ENCODE results near the gene CST4.

Gene CST4

GRCh38 chr20:23649242-23649641, 39.6 kb downstream of the CST4 start:
- TF ChIP-seq, protein P1, sequence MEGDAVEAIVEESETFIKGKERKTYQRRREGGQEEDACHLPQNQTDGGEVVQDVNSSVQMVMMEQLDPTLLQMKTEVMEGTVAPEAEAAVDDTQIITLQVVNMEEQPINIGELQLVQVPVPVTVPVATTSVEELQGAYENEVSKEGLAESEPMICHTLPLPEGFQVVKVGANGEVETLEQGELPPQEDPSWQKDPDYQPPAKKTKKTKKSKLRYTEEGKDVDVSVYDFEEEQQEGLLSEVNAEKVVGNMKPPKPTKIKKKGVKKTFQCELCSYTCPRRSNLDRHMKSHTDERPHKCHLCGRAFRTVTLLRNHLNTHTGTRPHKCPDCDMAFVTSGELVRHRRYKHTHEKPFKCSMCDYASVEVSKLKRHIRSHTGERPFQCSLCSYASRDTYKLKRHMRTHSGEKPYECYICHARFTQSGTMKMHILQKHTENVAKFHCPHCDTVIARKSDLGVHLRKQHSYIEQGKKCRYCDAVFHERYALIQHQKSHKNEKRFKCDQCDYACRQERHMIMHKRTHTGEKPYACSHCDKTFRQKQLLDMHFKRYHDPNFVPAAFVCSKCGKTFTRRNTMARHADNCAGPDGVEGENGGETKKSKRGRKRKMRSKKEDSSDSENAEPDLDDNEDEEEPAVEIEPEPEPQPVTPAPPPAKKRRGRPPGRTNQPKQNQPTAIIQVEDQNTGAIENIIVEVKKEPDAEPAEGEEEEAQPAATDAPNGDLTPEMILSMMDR (IDR thresholded peaks at IDR 0.05; ENCODE audit: extremely low read depth, insufficient read depth, missing control alignments): no peak
- DNase-seq (ENCODE audit: low spot score): no peak
- in situ Hi-C loops (cut with MboI; ENCODE audit: low pct_unique_long_range_greater_than_20kb, low sequenced_read_pairs, unreplicated experiment): no loop called here

DNA sequence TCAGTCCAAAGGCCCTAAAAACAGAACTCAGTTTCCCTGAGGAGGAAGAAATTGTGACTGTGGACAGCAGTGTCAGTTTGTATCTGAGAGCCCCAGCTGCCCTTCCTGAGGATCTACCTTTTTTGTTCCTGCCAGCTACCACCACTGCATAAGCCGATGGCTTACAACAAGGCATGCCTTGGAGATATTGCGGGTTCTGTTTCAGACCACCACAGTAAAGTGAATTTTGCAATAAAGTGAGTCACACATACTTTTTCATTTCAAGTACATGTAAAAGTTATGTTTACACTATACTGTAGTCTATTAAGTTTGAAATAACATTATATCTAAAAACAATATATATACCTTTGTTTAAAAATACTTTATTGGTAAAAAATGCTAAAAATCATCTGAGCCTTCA, 41.5 kb downstream of the CST4 start:
- DNase-seq (ENCODE audit: low spot score): no peak
- TF ChIP-seq, protein P1 (IDR thresholded peaks at IDR 0.05; ENCODE audit: extremely low read depth, insufficient read depth, missing control alignments): no peak
- in situ Hi-C loops (cut with MboI; ENCODE audit: low pct_unique_long_range_greater_than_20kb, low sequenced_read_pairs, unreplicated experiment): no loop called here

GRCh38 chr20:23646106-23646873, 42.5 kb downstream of the CST4 start:
- in situ Hi-C loops (cut with MboI; ENCODE audit: low pct_unique_long_range_greater_than_20kb, low sequenced_read_pairs, unreplicated experiment): no loop called here
- no peak for DNase-seq (ENCODE audit: low spot score)
- TF ChIP-seq, protein P1 (IDR thresholded peaks at IDR 0.05; ENCODE audit: extremely low read depth, insufficient read depth, missing control alignments): no peak

GRCh38 chr20:23645575-23645974, 43.3 kb downstream of the CST4 start:
- TF ChIP-seq, protein P1 (IDR thresholded peaks at IDR 0.05; ENCODE audit: extremely low read depth, insufficient read depth, missing control alignments): no peak
- in situ Hi-C loops (cut with MboI; ENCODE audit: low pct_unique_long_range_greater_than_20kb, low sequenced_read_pairs, unreplicated experiment): no loop called here
- DNase-seq (ENCODE audit: low spot score): no peak

GRCh38 chr20:23644164-23644563, 44.7 kb downstream of the CST4 start:
- DNase-seq (ENCODE audit: low spot score): no peak
- TF ChIP-seq, protein P1 (IDR thresholded peaks at IDR 0.05; ENCODE audit: extremely low read depth, insufficient read depth, missing control alignments): no peak
- in situ Hi-C loops (cut with MboI; ENCODE audit: low pct_unique_long_range_greater_than_20kb, low sequenced_read_pairs, unreplicated experiment): no loop called here

DNA sequence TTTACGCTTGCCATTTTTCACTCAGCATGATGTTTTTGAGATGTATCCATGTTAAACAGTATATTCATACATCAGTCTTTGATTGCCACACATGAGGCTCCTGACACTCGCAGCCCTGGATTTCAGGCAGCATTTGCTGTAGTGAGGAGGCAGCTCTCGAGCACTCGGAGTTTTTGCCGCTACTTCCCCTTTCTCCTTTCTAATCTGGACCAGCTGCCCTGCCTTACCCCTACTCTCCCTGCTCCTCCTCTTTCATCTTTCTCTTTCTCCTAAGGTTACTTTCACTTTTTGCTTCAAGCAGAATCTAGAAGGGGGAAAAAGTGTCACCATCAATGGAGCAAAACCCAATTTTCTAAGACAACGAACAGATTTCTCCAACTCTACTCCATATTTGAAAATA, 45.2 kb downstream of the CST4 start:
- TF ChIP-seq, protein P1 (IDR thresholded peaks at IDR 0.05; ENCODE audit: extremely low read depth, insufficient read depth, missing control alignments): no peak
- no peak for DNase-seq (ENCODE audit: low spot score)
- in situ Hi-C loops (cut with MboI; ENCODE audit: low pct_unique_long_range_greater_than_20kb, low sequenced_read_pairs, unreplicated experiment): no loop called here
